ENCODE measurements around the gene FN1.

The FN1 gene

DNA sequence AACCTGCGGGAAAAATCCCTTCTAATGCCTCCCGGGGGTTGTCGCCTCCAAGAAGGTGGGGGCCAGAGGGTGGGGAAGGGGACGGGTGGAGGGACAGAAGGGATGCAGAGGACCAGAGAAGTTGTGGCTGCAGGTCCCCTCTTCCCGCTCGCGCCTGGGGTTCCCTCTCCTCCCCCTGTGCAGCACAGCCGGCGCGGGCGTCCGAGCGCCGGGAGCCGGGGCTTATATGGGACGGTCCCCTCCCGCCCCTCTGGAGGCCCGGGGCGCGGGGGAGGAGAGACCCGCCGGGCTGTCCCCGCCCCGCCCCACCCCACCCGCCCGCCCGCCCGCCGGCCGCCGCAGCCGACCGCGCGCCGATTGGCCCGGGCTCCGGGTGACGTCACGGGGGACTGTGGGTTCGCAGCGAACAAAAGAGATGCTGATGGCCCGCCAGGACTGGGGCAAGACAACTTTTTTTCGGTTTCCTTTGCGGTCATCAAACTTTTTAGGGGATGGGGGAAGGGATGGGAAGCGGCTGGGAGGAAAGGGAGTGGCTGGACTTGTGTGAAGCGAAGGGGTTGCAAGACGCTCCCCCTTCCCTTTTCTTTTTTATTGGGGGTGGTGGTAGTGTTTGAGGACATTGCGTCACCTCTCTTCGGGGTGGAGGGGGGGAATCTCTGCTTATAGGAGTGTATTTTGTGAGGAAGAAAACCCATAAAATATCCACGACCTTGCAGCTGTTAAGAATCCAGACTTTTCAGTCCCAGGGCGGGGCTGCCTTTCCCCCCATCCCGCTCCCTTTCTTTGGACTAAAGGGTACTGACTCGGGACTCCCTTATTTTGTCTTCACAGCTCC, at the start of gene FN1:
TSS of gene FN1 (minus strand) at position 199 of the 835 bp plus-strand sequence. CDS start 266 bp downstream, outside the sequence.
- DNase-seq, result no peak

DNA sequence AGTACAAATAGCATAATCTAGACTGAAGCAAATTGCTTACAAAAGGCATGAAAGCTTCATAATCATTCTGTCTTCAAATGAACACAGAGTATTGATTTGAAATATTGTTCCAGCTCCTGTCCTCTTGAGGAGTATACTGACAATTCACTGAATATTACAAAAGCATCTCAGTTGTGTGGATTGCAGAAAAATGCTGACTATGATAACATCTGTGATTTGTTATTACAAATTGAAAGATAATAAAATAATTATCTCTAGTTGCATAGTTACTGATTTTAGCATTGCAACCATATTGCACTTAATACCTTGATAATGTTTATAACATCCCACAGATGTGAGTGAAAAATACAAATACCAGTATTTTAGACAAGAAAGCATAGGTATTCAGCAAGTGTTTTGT, 49.2 kb upstream of the FN1 start:
- no peak for DNase-seq

DNA sequence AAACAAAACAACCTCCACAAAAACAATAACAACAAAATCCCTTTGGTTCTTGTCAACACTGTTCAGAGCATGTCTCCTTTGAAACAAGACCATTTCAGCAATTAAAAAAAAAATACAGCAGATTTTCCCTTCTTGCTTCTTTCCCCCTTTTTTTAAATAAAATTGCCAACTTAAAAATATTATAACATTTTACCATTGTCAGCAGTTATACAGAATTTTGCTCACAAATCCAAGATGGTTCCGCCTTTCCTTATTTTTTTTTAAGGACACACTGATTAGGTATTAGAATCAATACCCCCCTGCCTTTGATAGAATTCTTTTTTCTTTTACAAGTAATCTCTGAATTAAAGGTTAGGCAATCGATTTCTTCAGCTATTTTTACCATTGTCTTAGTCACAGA, 48.7 kb upstream of the FN1 start:
- no peak for DNase-seq

DNA sequence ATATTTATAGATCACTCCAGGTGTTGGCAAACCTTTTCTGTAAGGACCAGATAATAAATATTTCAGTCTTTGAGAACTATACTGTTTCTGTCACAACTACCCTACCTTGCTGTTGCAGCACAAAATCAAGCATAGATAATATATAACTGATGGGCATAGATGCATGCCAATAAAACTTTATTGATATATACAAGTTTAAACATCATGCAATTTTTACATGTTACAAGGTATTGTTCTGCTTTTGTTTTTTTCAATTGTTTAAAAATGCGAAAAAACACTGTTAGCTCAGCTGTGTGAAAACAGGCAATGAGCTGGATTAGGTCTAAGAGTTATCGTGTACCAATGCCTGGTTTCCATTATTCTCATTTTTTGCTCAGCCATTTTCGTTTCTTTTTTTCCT, 47.6 kb upstream of the FN1 start:
- DNase-seq, result no peak

DNA sequence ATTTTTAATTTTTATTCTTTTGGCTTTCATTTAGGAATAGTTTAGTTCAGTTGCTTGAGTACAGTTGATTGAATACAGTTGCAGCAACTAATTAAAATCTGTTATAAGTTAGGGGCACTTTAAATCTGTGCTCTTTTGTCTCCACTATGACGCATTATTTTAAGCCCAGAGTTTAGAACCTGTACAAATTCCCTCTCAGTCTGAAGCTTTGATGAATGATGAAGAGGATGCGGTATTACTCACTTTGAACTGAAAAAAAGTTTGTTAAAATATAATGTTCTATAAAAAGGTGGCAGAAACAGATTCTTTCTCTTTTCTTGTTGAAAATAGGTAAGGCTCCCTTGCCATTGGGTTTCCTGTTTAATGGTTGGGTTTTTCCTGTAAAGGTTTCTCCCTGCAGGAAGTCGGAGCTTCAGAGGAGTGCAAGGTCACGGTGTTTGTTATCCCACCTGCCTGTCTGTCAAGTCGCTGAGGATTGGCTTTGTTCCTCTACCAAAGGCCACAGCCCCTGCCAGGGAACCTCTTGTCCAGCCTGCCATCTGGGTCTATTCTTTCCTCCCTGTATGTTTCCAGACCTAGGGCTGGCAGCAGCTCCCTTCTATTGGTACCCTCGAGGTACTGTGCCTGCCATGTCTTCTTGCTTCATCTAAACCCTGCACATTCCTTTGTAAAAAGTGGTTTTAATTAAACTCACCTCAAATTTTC, 43.8 kb upstream of the FN1 start:
- no peak for DNase-seq

GRCh38 chr2:215479121-215479520, 43.3 kb upstream of the FN1 start:
- no peak for DNase-seq

- no peak for DNase-seq
Measured at GRCh38 chr2:215476424-215476823, 40.6 kb upstream of the FN1 start.

DNA sequence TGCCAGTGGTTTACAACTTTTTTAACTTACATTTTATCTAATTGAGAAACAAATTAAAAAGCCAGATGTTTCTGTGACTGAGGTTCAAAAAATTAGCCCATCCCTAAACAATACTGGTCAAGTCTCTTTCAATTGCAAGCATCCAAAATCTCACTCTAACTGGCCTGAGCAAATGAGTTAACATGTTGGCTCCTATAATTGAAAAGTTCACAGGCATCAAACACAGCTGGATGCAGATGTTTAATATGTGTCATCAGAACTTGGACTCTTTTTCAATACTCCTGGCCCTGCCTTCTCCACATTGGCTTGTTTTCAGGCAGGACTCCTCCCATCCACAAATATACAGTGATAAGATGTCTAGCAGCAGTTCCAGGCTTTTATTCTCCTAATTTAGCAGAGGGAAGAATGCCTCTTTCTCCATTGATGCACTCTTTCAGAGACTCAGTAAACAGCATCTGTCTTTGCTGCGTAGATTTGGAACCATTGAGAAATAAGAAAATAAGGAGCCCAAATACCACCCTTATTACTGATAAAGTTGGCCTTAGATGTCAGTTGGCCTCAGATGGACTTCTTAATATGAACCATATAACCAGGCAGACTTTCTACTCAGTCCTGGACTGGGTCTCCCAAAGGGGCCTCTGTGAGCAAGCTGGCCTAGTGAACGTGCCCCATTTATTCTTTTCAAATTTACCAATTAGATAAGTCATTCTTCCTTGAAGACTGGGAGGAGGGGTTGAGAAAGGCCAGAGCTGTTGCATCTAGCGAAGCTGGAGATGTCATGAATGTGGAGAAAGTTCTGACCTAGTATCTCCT, 30.4 kb upstream of the FN1 start:
- DNase-seq, result no peak

GRCh38 chr2:215465256-215465655, 29.4 kb upstream of the FN1 start:
- DNase-seq, result no peak

DNA sequence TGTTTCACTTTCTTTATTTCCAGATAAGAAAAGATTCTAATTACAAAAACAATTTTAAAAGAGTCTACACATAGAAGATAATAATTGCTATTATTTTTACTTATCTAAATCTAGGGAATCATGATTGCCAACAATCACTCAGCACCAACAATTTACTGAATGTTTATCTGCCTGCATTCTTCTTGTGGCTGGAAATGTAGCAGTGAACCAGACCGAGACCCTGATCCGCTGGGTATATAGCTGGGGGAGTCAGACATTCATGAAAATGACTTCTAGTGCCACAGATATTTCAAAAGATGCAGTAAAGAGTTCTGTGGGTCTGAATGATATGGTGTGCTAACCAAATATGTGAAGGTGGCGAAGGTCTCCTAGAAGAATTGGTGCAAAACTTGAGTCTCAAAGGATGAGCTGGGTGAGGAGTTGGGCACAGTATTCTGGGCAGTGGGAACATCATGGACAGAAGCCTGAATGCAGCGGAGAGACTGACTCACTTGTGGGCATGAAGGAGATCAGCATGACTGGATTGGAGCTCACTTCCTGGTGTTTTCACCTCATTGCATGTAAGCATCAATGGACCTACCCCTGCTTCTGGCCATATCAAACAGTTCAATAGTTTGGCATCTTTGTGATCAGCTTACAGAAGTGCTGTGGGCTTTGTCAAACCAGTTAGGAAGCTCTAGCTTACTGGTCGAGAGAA, 26.1 kb upstream of the FN1 start:
- DNase-seq, result no peak

DNA sequence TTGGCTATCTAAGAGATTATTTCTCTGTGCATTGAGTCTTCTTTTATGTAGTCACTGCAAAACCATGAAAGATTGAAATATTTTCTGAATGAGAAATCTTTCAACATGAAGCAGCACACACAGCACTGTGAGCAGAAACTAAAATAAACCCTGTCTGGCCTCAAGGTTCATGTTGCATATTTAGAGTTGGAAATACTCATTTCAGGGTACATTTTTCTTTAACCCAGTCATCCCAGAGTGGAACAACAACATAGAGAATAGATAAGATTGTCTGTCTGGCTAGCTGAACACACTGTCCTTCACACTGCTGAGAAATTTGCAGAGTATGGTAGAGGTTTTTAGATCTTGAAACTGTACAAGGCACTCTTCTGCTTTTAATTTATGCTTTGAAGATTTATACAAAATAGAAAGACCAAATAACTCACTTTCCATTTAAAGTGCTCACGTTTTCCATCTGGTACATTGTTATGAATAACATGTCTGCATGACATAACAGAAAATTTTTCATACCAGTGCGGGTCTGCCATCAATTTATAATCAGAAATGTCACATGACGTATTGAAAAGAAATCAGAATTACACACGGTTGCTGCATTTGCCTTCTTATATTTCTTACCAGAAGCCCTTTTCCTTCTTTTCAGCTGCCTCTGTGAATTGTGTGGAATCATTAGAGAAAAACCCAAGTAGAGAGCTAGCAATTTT, 25.0 kb upstream of the FN1 start:
- no peak for DNase-seq

DNA sequence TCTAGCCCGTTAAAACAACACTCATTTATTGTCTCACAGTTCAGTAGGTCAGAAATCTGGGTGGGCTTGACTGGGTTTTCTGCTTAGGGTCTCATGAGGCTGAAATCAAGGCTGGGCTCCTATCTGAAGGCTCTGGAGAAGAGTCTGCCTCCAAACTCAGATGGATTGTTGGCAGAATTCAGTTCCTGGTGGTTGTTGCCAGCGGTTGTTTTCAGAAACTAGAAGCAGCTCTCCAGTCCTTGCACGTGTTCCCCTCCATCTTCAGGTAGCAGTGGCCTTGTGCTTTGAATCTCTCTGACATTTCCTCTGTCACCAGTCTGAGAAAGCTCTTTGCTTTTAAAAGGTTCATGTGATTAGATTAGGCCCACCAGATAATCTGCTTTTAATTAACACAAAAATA, 20.1 kb upstream of the FN1 start:
- no peak for DNase-seq

DNA sequence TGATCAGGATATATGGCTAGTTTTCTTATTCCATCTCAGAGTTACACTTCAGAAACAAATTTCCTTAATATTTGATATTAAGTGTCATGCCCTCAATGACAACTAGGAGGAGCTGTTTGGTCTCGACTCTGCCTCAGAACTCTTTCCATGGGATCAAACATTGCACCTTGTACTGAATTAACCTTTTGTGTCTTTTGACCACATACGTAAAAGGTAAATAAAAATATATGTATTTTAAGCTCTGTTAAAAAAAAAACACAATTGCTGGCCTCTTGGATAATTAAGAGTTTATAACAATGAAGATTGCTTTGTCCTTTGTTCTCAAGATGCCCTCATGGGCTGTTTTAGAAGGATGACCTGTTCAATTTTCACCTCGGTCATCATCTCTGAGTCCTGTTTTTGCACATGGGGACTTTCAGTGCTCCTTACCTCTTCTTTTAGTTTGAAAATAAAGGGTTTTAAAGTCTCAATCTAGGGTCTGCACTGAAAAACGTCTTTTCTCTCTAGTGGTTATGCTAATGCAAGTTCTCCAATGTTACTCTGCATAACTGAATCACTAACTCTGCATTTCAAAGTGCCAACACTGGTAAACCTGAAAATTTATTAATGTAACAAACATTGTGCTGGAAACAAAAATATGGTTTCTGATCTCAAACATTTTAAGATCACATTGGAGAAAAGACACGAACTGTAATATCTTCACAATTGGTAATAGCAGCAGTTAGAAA, 18.8 kb upstream of the FN1 start:
- DNase-seq, result peak; percentile 15

GRCh38 chr2:215452725-215453124, 16.9 kb upstream of the FN1 start:
- DNase-seq, result no peak

DNA sequence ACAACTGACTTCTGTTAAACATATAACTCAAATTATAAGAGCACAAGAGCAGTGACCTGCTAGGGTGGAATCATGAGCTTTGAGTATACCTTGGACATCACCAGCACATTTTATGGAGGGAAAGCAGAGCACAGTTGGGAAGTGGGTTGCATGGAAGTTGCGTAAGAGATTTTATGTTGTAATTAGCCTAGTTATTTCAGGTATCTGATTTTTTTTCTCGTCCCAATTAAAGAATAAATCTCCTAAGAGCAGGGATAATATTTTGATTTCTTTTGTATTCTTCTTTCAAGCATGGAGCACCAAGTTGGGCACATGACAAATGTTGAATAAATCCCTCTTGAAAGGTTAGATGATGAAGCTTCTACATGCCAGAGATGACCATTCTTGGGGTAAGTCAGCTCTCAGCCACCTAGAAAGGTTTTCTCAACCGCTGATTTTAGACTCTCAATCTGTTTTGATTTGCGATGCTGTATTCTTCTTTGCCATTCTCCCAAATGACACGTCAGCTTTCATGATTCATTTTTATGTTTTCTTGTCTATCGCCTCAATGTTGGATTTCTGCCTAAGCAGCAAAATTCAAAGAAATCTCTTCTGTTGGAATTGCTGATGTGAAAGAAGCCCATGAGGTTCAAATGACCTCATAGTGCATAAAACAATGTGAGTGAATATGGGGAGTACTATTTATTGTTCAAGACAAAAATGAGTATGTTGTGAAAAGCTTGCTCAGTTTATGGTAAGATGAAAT, 15.3 kb upstream of the FN1 start:
- DNase-seq, result no peak

DNA sequence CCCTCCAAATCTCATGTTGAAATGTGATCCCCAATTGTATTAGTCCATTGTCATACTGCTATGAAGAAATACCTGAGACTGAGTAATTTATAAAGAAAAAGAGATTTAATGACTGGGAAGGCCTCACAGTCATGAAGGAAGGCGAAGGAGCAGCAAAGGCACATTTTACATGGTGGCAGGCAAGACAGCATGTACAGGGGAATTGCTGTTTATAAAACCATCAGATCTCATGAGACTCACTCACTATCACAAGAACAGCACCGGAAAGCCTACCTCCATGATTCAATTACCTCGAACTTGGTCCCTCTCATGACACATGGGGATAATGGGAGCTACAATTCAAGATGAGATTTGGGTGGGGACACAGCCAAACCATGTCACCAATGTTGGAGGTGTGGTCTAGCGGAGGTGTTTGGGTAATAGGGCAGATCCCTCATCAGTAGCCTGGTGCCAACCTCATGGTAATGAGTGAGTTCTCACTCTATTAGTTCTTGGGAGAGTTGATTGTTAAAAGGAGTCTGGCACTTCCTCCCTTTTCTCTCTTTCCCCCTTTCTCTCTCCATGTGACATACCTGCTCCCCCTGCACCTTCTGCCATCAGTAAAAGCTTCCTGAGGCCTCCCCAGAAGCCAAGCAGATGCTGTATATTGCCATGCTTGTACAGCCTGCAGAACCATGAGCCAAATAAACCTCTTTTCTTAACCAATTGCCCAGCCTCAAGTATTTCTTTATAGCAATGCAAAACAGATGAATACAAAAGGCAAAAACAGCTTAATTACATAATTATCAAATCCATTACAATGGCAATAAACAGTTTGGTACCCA, 14.5 kb upstream of the FN1 start:
- no peak for DNase-seq

GRCh38 chr2:215447673-215448081, 11.8 kb upstream of the FN1 start:
- DNase-seq, result no peak

GRCh38 chr2:215447056-215447455, 11.2 kb upstream of the FN1 start:
- no peak for DNase-seq

GRCh38 chr2:215442401-215442787, 6.5 kb upstream of the FN1 start:
- no peak for DNase-seq

All from NCI-H526 treated with DMSO at 0.1 percent for 48 hours (cell line).